GM19025 (cell line): ENCODE data around the gene CCBE1.

Source experiments
- ATAC-seq: cut with Tn5 transposase; IDR thresholded peaks from one replicate; pipeline ENCODE4 v1.9.1; 2021; ENCODE audit warnings: mild to moderate bottlenecking, low read depth, moderate library complexity; ENCODE audit not compliant: unreplicated experiment

Gene CCBE1

DNA sequence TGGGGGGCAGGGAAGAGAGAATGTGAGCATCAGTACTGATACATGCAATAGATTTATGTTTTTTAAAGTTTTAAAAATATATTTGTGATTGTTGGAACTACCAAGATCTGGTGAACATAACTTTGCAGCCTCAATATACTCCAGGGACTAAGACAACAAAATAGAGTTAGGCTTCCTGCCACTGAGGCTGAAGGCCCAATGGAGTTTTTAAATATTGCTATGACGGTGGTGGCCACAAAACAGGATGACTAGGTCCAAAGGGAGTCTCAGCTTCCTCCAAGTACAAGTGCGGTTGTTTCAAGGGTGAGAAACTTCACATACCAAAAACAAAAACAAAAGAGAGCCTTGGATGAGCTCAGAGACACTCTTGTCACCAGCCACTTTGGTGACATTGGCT, 72.9 kb downstream of the CCBE1 start:
- no peak for ATAC-seq

DNA sequence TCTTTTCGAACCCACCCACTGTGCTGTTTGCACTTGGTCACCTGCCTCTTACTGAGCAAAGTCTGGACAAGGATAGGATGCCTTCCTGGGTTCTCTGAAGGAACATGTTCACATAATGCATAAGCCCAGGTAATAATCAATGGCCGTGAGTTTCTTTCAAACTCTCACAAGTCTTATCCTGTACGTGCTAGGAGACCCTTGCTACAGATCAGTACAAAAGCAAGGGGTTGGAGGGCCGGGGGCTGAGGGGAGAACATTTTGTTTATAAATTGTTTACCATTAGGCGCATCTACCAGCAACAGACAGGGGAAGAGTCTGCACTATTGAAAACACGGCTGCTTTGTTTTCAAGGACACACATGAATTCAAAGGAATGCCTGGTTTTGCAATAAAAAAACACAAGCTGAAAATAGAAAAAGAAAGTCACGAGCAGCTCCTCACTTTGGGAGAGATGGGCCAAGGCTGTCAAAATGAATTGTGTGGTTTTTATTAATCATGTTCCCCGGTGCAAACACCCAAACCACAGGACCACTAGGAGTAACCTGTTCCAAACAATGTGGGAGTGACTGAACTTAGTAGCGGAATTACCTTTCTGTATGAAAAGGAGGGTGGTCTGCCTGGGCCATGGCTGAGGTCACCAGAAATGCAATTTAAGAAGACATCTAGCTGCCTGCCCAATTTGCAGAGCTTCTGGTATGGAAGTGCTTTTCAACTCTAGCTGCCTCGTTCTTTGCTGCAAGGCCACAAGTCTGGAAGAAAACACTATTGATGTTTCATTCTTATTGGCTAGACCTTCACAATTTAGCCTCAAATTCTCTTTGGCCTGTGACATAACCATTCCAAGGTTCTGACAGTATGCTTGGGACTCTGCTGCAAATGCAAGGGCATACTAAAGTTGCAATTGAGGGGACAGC, 73.5 kb downstream of the CCBE1 start:
- no peak for ATAC-seq

DNA sequence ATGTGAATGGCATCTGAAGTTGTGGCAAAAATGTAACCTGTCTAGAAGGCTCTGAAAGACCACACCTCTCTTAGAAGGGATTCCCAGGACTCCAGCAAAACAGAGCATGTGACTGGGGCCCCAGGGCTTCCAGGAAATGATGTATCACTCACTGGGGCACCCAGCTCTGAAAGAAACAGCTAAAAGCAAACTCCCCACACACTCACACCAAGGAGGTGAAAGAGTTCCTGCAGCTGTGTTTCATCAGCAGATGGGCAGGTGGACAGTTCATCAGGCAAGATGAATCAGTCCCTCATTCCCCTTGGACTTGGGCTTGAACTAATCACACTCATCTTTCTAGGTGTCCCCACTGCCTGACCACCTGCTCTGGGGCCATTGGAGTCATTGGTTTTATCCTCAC, 76.2 kb downstream of the CCBE1 start:
- ATAC-seq, result no peak

DNA sequence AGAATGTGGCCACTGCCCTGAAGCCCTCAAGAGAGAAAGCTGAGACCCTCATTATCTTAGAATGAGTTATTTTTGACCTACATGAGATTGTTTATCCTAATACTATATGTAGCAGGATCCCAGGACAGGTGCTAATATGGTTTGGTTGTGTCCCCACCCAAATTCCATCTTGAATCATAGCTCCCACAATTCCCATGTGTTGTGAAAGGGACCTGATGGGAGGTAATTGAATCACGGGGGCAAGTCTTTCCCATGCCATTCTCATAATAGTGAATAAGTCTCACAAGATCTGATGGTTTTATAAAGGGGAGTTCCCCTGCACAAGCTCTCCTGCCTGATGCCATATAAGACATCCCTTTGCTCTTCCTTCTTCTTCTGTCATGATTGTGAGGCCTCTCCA, 76.8 kb downstream of the CCBE1 start:
- no peak for ATAC-seq

DNA sequence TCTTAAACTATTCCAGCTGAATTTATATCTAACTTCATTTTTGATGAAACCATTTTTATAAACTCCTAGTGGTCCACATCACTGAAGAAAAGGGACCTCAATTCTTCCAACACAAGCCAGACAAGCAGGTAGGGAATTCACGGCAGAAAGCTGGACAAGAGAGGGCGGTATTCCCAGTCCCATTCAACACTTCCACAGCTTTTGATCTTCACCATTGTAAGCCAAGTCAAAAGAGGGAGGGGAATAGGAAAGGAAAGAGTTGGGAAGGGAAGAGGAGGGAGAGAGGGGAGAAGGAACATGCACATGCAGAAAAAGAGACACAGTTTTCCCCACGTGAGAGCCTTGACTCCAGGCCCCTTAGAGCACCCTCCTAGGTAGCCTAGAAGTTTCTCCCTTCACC, 77.4 kb downstream of the CCBE1 start:
- ATAC-seq, result no peak

DNA sequence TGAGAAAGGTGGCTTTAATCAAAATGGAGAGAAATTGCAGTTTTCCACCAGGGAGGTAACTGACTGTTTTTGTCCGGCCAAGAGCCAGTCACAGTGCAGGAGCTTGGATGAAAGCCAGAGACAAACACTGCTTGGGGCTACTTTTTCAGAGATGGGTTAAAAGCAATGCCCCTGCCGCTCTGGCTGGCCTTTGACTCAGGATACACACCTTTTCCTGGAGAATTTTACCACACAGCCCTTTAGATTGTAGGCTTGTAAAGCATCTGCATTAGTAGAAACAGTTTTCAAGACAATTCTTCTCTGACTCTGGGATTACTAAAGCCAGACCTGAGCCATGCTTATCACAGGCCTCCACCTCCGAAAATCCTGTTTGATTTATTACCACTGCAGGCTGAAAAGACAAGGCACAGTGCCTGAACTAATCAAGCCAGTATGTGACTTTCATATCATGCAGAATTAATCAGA, 79.7 kb downstream of the CCBE1 start:
- no peak for ATAC-seq

DNA sequence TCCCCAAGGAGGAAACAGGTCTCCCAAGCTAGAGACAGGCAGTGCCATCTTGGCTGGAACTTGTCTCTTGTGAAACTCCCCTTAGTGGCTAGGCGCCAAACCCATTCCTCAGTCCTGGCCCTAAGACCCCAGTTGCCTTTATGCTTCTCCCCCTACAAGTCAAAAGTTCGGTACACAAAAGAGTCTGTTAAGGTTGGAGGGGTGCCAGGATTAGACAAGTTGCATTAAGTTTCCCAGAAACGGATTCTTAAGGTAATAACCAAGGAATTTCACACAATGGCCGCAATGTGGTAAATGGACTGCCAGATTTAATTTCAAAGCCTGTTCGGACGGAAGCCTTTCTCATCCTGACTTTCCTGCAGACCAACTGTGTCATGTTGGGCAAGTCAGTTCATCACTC, 80.7 kb downstream of the CCBE1 start:
- ATAC-seq, result no peak

DNA sequence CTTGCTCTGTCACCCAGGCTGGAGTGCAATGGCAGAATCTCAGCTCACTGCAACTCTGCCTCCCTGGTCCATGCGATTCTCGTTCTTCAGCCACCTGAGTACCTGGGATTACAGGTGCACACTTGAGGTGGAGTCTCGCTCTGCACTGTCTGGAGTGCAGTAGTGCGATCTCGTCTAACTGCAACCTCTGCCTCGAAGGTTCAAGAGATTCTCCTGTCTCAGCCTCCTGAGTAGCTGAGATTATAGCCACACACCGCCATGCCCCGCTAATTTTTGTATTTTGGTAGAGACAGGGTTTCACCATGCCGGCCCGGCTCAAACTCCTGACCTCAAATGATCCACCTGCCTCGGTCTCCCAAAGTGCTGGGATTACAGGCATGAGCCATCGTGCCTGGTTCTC, 83.3 kb downstream of the CCBE1 start:
- ATAC-seq, result no peak

DNA sequence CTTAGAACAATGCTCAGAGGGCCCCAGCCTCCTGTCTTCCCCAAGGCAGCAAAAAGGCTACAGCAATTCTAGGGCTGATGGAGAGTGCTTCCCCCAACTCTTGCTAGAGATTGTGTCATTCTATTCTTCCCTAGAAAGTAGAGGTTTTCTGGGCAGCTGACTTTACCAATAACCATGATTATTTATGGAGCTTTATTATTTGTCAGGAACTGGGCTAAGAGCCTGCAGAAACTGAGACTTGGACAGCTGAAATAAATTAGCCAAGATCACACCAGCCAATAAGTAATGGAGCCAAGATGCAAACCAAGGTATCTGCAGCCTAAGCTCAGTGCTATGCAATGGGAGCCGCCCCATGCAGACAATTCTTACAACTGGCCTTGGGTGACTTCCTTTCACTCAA, 84.8 kb downstream of the CCBE1 start:
- no peak for ATAC-seq

DNA sequence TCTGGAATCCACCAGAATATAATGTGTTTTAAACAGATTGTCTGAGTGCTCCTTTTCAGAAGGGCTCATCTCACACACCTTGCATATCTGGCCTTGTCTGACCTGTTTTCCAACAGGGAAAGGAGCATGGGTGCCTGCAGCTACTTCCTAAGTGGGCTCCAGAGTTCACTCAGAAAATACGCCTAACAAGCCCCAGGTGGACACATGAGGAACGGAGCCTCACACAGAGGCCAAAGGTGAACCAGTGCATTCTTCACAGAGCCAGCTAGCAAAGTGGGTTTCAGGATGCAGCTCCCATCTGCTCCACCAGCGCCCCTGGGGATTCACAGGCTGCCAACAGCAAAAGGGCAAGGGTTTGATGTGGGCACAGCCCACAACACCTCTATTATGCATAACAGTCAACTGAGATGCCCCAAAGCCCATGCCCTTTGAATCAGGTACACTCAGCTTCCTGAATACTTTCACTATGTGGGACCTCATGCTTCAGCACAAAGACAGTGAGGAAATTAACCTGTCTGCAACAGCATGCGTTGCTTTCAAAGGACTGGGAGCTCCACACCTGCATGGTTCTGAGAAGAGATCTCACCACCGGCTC, 86.6 kb downstream of the CCBE1 start:
- no peak for ATAC-seq

DNA sequence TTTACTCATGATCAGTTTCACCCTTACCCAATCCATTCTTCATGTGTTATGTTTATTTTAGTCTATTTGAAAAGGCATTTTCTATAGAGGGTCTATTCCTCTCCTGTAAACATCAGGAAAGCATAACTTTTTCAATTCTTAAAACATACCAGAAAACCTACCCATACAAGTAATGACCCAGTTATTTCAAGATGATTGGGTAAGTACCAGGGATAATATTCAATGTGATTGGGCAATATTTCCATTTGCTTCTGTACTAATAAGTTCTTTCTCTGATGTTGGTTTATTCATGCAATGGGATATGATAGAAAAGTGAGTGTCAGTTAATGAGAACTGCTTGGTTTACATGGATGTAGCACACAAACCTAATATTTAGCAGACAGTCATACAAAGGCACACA, 87.6 kb downstream of the CCBE1 start:
- ATAC-seq, result no peak

DNA sequence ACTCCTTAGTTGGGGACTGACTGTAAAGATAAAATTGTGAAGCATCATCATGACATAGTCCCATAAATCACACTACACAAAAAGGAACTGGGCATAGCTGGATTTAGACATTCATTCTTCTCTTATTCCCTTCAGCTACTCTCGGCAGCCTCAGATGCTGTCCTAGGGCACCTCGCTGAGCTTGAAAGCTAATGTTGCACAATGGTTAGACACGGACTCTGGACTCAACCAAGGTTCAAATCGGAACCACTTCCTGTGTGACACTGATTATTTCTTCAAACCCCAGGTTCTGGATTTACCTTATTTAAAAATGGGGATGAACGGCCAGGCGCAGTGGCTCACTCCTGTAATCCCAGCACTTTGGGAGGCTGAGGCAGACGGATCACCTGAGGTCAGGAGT, 89.8 kb downstream of the CCBE1 start:
- ATAC-seq, result no peak

DNA sequence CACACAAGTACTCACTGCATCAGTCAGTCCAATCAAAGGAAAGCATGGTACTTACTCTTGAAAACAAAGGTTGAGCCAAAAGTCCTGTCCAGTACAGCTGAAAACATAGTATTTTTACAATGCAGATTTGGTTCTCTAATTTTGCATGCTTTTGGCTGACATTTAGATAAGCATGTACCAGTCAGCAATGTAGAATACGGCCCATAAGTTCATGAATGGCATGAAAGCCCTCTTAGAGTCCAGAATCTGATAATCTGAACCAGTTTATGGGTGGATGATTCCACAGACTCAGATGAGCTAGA, 90.2 kb downstream of the CCBE1 start:
- no peak for ATAC-seq

DNA sequence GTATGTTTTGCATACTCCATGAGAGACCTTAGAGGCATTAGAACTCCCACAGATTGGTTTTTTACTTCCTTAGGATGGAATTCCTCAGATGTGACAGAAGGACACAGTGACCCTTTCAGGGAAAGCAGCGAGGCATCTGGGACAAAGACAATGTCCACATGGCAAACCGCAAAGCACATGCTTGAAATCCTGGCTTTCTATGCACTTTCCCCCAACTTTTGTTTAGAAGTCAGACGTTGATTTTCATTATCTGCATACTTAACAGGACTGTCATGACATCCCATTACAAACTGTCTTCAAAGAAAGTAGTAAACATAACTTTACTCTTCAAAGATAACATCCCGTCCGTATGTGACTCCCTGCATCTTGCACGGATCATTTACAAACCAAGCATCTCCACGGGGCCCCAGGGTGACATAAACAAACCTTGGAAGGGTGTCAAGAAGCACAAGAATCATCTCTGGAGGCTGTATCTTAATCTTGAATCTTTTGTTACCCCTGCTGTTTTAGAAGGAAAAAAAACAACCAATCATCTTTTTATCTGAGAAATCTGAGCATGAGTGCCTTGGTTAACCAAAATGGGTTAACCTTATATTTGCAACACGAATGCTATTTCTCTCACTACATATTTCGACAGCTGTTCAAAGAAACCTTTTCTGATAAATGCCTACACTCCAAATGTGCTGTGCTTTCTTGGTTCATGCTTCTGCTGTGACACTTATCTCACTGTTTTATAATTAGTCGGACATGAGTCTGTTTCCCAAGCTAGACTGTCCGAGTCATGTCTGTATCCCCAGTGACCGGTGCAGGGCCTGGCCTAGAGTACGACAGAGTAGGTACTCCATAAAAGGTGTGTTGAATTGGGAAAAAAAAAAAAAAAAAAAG, 90.8 kb downstream of the CCBE1 start:
- ATAC-seq, result no peak

DNA sequence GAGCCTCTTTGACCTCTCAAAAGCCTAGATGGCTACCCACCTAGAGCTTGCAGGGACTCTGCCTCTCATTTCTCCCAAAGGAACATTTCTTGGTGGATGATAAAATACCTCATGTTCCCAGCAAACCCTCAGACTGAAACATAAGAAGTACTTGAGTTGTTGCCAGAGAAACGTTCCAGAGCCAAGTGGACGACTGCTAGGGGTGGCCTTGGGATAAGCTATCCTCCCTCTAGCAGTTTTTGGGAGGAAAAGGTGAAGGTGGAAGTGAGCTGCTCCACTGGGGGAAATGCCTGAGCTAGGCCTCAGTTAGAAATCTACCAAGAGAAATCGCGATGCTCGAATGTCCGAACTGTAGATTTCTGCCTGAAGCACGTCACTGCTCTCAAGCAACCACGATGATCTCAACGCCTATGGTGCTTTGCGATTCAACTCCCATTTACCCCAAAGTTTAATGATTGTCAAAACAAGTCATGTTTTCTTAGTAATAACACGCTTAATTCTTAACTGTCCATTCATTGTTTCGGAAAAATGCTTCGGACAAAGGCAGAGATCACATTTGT, 91.5 kb downstream of the CCBE1 start:
- ATAC-seq, result no peak

DNA sequence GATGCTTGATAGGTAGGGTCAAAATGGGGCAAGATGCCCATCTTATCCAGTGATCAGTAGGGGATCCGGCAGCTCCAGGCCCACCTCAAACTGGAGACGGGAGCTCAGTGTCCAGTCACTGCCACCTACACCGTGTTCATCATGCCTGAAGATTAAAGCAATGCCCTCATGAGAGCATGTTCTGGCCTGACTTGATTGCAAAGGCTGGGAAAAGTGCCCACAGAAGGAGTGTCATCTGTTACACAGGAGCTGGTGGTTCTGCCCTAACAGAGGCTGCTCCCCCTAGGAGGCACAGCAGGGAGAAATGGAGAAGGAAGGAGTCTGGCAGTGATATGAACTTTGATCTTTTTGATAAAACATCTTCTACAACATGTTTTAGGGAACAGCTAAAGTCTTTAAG, 92.3 kb downstream of the CCBE1 start:
- ATAC-seq, result no peak

DNA sequence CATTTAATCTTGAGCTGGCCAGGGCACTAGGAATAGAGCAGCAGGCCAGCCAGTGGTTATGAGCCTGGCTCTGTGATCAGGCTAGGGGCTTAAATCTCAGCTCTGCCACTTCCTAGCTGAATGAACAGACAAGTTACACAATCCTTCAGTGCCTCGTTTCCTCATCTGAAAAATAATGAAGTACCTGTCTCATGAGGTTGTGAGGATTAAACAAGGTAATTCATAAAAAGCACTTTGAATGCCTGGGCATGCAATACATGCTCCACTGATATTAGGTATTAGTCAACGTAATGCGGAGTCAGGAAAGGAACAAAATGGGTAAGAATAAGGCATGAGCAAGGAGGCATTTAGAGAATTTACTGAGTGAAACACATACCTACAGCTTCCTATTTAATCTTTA, 100.2 kb downstream of the CCBE1 start:
- no peak for ATAC-seq

DNA sequence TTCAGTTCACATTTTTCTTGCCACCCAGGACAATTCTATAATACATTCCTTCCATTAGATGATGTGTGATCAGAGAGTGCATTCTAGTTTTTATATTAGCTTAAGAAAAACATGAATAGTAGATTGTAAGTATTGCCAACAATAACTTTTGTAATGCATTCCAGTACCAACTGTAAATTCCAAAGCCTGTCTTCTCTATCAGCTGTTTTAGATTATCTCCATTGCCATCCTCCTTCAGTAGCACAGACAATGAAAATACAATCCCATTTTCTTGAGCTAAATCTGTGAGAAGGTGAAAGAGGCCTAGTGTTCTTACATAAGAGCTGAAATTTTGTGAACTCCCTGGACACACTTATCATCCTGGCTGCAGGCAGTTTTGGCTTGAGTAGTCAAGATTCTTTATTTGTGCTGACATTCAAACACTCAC, 103.9 kb downstream of the CCBE1 start:
- no peak for ATAC-seq

DNA sequence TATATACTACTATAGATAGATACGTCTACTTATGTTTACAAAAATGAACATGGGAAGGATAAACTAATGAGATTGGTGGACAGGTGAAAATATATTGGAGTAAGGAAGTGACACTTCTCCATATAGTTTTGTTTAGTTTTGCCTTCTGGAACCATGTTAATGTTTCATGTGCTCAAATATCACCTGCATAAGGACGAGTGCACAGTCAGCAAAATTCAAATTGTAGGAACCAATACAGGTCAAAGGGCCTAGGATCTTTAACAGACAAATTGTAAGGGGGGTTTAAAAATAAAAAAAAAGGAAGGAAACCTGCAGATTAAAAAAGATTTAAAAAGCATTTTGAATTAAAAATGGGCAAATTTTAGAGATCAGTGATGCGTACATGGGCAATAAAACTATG, 104.6 kb downstream of the CCBE1 start:
- no peak for ATAC-seq

DNA sequence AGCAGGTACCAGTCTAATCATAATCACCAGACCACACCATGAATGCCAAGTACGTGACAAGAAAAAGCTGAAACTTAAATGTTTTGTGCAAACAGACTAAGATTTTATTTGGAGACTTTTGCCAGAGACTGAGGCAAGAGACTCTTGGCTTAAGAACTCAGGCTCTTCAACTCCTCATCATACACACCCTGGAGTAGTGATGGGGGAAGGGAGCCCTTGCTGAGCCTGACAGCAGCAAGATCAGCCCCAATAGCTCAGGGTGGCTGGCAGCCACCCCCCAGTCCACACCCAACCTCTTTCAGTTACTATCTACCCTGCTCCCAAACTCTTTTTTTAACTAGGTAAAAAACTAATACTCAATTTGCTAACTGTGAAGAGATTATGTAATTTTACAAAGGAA, 114.8 kb downstream of the CCBE1 start:
- ATAC-seq, result no peak

DNA sequence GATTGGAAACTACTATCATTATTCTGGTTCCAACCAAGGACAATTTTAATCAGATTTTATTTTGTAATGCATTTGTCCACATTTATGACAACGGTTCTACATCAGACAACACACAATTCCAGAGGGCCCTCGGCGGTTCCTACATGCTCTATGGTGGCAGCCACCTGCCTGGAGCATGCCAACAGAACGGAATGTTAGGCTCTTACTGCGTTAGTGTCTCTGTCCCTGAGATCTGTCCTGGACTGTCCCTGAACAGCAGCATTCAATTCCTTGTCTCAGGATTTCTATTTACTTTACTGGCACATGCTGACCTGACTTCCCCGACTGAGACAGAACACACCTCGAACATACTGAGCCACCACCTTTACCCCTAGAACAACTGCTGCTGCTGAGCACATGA, 117.7 kb downstream of the CCBE1 start:
- no peak for ATAC-seq
